Measurements from ENCODE around the gene CA10. TPM values are rescaled to one million over a fixed set of nuclear protein-coding genes. Genes with fewer than 3 reads are reported as not detected.

Gene CA10
- total RNA-seq, 2 donors from 2014 or later = not detected

DNA sequence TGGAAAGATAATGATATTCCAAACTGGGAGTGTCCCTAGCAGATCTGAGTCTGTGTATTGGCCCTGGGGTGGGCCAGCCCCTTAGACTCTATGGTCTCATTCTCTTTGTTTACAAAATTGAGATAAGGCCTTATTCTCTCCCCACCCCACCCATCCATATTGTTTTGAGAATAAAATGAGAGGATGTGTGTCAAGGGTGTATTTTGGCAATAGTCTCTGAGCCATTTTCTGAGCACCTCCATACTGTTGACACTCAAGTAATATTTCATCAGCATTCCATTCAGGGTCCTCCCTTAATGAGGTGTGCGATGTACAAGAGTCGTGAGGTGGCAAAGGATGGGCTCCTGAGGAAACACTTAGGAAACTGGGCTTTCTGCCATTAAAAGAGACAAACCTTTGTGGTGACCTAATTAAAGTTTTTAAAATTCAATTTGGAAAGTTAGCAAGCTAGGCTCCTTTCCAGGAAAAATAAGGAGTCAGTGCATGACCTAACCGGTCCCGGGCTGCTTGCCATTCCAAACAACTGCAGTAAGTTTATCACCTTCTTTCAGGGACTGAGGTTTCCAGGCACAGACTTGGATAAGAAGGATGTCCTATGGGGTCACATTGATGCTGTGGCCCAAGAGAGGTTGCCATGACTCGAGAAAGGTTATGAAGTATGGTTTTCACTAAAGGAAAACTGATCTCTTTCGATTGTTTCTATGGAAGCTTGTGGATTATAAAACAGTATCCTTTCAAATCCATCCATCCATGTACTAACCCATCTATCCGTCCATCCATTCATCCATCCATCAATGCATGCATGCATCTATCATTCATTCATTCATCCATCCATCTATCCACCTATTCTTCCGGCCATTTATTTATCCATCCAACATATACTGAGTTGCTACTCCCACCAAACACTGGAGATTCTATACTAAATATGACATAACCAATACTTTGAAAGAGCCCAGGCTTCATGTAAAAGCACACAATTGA lies 454.9 kb downstream of the CA10 start:
- Histone ChIP-seq H3K36me3 (no peaks in the 10 kb centered on the region), H3K27ac (peak overlapping the region; percentile 29 to 48), H3K9me3 (no peaks in the 10 kb centered on the region), H3K4me3 (no peak overlapping the region), H3K27me3 (no peaks in the 10 kb centered on the region), H3K4me1 (peaks cover 0 to 8% of the 10 kb centered on the region in 2 donors)
- peak; percentile 81 for DNase-seq (ENCODE audit: low spot score)
- no peak for TF ChIP-seq CTCF (IDR thresholded peaks at IDR 0.05)

GRCh38 chr17:51702963-51703360 lies 455.6 kb downstream of the CA10 start:
- Histone ChIP-seq H3K9me3 (no peaks in the 10 kb centered on the region), H3K4me3 (no peak overlapping the region), H3K36me3 (no peaks in the 10 kb centered on the region), H3K4me1 (peaks cover 0 to 8% of the 10 kb centered on the region in 2 donors), H3K27me3 (no peaks in the 10 kb centered on the region), H3K27ac (peak overlapping the region; percentile 29 to 48)
- TF ChIP-seq CTCF (IDR thresholded peaks at IDR 0.05) = no peak
- no peak for DNase-seq (ENCODE audit: low spot score)

GRCh38 chr17:51701501-51701900 lies 457.0 kb downstream of the CA10 start:
- Histone ChIP-seq H3K36me3 (no peaks in the 10 kb centered on the region), H3K4me3 (no peak overlapping the region), H3K27ac (no peak overlapping the region), H3K9me3 (no peaks in the 10 kb centered on the region), H3K27me3 (no peaks in the 10 kb centered on the region), H3K4me1 (peaks cover 0 to 8% of the 10 kb centered on the region in 2 donors)
- DNase-seq (ENCODE audit: low spot score) = no peak
- TF ChIP-seq CTCF (IDR thresholded peaks at IDR 0.05) = no peak

GRCh38 chr17:51700011-51700760 lies 458.3 kb downstream of the CA10 start:
- DNase-seq (ENCODE audit: low spot score) = no peak
- TF ChIP-seq CTCF (IDR thresholded peaks at IDR 0.05) = no peak
- Histone ChIP-seq H3K27ac (no peak overlapping the region), H3K4me3 (no peak overlapping the region), H3K9me3 (no peaks in the 10 kb centered on the region), H3K36me3 (no peaks in the 10 kb centered on the region), H3K4me1 (peaks cover 0 to 8% of the 10 kb centered on the region in 2 donors), H3K27me3 (no peaks in the 10 kb centered on the region)

DNA sequence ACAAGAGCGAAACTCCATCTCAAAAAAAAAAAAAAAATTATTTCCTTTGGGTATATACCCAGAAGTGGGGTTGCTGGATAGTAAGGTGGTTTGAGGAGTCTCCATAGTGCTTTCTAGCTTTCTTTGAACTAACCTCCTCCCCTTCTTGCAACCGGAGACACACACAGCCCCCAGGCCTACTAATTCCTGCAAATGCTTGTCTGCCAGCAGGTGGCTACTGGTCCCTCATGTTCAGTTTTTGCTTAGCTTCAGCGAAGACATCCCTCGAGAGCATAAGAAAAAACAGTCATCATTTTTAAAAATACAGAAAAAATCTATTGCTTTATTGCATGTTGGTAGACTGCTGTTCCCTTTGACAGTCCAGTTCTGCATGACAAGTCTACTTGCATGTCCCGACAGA lies 459.2 kb downstream of the CA10 start:
- Histone ChIP-seq H3K27me3 (no peaks in the 10 kb centered on the region), H3K4me1 (peaks cover 0 to 8% of the 10 kb centered on the region in 2 donors), H3K27ac (no peak overlapping the region), H3K4me3 (no peak overlapping the region), H3K36me3 (no peaks in the 10 kb centered on the region), H3K9me3 (peaks cover 0 to 2% of the 10 kb centered on the region in 2 donors)
- no peak for TF ChIP-seq CTCF (IDR thresholded peaks at IDR 0.05)
- no peak for DNase-seq (ENCODE audit: low spot score)
